GM18511 (cell line): ENCODE measurements around the gene LRRC56.

ENCODE experiments used
- ATAC-seq: cut with Tn5 transposase; IDR thresholded peaks from one replicate; pipeline ENCODE4 v1.9.1; 2021; ENCODE audit warnings: mild to moderate bottlenecking, moderate library complexity; ENCODE audit not compliant: unreplicated experiment

Gene LRRC56

DNA sequence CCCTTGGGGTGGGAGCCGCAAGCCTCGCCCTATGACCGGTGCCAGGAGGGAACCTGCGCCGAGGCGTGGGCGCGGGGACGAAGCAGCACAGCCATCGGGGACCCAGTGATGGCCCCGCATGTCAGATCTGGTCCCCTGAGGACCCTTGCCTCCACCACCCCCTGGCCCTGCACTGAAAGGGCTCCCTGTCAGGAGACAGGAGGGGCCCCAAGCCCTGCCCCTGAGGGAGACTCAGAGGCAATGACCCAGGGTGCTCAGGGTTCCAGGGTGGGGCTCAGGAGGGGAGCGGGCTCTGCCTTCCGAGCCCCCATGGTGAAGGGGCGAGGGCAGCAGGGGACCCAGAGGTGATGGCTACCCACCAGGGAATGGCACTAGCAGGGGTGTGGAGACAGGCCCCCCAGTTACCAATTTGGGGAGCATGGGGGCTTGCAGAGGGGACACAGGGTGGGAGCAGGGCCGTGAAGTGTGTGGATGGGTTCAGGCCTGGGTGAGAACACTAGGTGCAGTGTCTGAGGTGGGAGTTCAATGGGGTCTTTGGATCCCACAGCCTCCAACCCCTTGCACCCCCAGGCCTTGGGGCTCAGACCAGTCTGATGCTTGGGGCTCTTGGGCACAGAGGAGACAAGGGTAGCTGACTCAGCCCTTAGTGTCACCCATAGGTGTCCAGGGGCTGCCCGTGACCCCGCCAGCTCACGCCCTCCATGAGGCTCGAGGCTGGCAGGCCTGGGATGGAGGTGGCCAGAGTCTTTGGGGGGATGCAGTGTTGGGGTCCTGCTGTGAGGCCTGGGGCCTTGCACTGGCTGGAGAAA, 499 bp downstream of the LRRC56 start:
- no peak for ATAC-seq

- ATAC-seq, result no peak
These were observed 1.2 kb downstream of the LRRC56 start for GRCh38 chr11:538431-539051.

DNA sequence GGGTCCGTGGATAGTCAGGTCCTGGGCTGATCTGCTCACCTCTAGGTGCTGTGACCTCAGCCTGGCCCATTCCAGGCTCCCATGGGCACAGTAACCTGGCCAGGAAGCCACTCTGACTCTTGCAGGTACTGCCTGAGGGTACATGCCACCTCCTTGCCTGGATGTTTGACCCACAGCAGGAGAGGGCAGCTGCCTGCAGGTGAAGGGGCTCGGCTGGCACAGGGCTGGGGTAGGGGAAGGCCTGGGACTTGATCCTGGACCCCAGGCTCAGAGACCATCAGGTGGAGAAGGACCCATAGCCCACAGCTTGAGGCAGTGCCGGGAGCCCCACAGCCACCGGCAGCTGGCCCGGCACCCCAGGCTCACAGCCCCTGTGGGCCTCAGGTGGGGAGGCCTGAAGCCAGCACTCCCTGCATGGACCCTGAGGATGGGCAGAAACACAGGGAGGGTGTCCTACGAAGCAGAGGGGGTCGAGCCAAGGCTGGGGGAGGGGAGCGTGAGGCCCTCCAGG, 2.7 kb downstream of the LRRC56 start:
- ATAC-seq, result no peak

DNA sequence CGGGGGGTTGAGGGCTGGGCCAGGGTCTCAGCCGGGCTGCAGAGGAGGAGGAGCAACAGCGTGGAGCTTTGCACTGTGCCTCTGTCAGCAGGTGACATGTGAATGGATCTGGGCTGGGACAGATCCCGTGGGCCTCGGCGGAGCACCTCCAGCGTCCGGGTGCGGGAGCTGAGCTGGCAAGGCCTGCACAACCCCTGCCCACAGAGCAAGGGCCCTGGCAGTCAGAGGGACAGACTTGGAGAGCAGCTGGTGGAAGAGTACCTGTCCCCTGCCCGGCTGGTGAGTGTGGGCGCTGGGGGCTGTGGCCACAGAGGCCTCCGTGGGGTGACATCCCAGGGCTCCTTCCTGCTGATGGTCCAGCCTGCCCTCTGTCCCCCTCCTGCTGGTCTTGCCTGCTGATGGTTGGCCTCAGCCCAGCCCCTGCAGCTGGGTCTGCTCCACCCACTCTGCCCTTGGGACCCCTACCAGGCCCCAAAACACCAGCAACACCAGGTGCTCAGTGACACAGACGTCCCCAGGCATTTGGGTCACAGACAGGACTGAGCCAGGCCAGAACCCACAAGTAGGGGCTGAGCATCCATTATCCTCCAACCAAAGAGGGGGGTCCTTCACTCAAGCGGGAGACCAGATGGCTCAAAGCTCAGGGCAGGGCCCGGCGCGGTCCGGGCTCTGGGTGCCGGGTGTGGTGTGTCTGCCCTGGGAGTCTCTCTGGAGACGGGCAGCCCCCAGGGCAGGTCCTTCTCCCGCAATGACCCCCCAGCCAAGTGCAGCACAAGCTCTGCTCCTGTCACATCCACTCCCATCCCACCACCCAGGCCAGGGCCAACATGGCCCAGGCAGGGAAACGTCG, 3.5 kb downstream of the LRRC56 start:
- ATAC-seq, result no peak

DNA sequence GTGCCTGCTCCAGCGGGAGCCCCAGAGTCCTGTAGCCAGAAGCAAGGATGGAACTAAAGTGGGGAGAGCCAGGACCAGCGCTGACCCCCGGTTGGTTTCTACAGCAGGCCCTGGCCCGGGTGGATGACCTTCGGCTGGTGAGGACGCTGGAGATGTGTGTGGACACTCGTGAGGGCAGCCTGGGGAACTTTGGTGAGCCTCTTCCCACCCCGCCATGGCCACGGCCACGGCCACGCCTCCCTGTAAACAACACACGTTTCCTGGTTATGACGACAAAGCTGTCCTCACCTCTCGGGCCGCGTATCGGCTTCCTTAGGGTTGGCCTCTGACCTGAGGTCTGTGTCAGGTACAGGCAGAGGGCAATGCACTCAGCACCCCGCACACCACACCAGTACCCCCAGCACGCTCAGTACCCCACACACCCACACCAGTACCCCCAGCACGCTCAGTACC, 4.1 kb downstream of the LRRC56 start:
- no peak for ATAC-seq

DNA sequence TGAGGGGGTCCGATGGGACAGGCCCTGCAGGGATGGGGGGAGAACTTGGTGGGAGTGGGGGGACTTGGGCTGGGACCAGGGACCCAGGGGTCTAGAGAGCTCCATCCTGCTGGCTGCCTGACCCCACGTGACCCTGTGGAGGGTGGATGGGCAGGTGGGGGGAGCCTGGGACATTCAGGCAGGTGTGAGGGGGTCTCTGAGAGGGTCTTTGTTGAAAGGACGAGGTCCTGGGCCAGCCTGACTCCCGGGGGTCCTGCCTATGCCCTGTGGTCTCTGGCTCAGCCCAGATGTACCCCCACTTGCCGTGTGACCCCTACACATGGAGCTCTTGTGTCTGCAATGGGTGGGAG, 7.5 kb downstream of the LRRC56 start:
- ATAC-seq, result no peak

DNA sequence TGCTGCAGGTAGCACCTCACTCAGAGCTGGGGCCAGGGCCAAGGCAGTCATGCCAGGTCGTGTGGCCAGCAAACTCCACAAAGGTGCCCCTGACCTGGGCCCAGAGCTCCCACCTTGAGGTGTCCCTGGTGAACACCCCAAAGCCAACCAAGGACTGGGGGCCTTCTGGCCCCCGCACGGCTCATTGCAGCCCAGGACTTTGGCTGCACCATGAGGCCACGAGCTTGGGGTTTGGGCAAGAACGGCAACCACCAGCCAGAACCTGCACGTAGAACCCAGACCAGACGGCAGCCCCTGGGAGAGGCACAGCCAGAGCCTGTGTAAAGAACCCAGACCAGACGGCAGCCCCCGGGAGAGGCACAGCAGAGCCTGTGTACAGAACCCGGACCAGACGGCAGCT, 7.8 kb downstream of the LRRC56 start:
- ATAC-seq, result no peak

DNA sequence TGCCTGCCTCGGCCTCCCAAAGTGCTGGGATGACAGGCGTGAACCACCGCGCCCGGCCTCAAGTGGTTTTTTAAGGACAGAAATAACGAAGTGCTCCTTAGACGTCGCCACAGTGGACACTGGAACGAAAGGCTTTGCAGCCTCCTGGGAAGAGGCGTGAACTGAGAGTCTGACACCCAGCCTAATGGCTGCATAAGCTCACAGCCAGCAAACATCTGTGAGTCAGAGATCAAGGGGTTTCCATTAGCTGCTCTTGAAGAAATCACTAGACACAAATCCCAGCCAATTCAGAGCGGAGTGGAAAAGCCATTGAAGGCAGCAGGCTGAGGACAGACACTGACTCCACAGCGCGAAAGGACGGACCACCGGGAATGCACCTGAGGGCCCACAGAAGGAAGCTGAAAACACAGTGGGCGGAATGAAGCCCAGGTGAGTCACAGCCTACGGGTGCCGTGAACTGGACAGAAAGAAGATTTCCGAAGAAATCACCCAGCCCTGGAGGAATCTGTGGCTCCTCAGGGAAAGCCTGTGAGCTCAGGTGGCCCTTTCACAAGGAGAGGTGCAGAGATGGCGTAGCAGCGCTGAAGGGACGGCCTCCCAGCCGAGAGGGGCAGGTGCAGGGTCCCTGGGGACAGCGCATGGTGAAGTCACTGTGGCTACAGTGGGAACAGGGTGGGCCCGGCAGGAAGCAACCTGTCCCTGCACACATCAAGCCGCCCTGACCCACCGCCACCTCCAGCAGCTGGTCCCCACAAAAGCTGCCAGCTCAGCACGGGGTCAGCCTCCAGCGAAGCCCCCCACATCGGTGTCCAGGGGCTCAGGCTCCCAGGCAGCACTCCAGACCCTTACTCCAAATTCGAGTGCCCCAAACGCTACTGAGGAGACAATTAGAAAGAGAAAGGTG, 11.6 kb downstream of the LRRC56 start:
- no peak for ATAC-seq

- no peak for ATAC-seq
These were observed 12.9 kb downstream of the LRRC56 start for GRCh38 chr11:550021-550745.

DNA sequence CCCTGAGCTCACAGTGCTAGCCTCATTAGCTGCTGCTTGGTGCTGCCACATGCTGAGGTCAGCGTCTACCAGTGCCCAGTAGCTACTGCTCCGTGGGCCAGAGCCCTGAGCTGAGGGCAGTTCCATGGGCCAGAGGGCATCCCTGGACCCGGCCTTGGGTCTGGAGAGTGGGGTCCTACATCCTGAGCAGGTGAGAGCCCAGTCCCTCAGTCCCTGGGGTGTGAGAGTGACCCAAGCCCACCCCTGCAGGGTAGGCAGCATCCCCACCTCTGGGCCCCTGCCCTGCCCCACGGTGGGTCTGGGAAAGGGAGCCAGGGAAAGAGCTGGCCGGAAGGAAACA, 13.4 kb downstream of the LRRC56 start:
- ATAC-seq, result no peak

DNA sequence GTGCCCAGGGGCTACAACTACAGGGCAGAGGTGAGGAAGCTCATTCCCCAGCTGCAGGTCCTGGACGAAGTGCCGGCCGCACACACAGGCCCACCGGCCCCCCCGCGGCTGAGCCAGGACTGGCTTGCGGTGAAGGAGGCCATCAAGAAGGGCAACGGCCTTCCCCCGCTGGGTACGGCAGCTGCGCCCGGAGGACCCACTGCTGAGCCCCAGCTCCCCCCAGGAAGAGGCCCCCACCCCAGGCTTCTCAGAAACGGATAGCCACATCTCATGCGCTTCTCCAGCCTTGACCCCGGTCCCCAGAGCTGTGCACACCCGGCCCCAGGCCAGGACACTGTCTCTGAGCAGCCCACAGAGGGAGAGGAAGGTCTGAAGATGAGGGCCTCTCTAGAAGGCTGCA, 13.8 kb downstream of the LRRC56 start:
- ATAC-seq, result no peak

DNA sequence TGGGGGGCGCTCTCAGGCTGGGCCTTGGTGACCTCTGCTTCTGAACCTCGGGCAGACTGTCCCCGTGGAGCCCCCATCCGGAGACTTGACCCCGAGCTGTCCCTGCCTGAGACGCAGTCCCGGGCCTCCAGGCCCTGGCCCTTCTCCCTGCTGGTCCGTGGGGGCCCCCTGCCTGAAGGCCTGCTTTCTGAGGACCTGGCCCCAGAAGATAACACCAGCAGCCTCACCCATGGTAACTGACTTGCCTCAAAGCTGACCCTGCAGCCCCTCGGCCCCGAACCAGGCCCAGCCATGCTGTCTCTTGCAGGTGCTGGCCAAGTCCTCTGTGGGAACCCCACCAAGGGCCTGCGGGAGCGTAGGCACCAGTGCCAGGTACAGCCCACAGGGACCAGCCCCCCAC, 14.3 kb downstream of the LRRC56 start:
- no peak for ATAC-seq

DNA sequence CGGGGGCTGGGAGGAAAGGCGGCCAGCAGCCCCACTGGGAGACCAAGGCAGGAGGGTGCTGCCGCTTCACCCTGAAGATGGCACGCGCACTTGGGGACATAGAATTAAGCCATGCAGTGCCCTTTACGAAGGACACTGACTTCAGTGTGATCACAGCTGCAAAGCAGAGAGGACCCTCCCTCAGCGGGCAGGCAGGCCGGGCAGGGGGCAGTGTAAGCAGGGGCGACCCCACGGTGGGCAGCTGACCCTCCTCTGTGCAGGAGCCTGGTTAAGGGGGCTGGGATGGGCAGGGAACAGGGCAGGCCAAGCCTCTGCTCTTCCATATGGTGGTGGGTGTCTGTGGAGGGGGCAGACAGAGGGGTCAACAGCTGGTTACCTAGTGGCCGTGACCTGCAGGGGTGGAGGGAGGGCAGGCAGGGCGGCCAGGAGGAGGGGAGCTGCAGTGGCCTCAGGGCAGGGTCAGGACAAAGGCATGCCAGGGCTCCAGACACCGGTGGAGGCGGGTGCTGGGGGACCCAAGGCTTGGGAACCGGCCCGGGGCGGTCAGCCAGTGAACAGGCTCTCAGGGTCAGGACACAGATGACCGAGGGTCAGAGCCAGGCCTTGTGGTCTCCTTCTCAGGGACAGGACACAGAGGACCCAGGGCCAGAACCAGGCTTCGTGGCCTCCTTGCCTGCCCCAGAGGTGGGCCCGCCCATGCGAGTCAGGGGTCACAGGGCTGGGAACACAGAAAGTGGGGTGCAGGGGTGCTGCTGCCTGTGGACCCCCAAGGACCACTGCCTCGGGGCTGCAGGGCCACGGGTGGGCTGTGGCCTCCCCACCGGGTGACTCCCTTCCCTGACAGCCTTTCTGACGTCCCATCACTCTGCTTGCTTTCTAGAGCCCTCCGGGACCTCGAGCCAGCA, 16.0 kb downstream of the LRRC56 start:
- ATAC-seq, result no peak

DNA sequence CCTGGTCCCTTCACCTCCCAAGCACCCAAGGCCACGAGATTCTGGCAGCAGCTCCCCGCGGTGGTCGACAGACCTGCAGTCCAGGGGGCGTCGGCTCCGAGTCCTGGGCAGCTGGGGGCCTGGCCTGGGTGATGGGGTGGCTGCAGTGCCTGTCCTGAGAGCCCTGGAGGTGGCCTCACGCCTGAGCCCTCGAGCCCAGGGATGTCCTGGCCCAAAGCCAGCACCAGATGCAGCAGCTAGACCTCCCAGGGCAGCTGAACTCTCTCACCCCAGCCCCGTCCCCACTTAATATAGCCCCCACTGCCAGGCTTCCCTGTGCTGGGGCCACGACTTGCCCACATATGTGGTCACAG, 16.6 kb downstream of the LRRC56 start:
- no peak for ATAC-seq

- no peak for ATAC-seq
These were observed 17.3 kb downstream of the LRRC56 start for GRCh38 chr11:554428-555226.

DNA sequence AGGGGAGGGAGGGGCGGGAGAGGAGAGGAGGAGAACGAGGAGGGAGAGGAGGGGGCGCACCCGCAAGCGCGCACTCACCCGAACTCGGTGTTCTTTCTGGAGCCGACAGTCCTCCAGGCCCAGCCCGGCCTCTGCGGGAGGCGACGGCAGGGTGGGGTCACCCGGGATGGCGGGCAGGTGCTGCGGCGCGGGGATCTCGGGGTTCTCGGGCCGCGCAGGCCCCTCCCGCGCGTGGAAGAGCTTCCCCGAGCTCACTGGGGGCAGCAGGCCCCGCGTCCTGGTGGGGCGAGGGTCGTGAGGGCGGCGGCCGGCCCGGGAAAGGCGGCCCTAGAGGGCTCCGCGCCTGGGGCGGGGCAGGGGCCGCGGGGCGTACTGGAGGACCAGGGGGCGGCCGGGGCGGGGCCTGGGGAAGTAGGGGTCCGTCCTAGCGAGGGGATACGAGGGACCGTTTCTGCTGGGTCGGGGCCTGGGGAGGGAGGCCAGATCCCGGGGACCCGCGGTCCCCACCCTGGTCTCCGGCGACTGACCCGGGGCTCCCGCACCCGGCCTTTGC, 18.0 kb downstream of the LRRC56 start:
- ATAC-seq, result no peak

DNA sequence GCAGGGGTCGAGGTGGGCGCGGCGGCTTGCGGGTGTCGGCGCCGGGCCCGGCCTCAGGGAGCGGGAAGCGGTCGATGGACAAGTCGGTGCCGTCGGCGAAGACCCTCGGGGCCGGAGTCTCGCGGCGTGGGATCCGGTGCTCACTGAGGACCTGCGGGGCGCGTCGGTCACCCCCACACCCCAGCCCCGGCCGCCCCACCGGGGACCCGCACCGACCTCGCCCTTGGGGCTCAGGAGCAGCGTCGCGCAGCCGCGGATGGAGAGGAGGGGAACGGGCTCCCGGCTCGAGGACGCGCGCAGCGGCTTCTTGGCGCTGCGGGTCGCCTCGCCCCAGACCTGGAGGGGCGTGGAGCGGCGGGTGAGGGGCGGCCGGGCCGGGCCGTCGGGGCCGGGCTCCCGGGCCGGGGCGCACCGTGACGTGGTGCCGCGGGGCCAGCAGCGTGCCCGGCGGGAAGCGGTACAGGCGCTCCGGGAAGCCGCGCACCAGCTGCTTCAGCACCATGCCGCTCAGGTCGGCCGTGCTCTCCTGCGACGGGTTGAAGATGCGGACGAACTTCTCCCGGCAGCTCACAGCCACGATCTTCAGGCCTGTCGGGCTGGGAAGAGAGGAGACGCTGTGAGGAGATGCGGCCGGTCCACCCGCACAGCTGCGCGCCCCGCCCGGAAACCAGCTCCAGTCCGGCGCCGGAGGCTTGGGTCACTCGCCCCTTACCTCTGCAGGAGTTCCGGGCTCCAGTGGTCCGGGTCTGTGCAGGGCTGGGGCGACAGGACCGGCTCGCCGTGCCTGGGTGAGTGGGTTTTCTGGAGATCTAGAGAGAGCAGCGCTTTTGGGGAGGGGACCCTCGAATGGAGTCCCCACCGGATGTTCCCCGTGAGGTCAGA, 18.7 kb downstream of the LRRC56 start:
- no peak for ATAC-seq
